ENCODE data around the gene RYR1.

The RYR1 gene

GRCh38 chr19:38528931-38529330 is 95.4 kb downstream of the RYR1 start:
- TF ChIP-seq, protein P1, sequence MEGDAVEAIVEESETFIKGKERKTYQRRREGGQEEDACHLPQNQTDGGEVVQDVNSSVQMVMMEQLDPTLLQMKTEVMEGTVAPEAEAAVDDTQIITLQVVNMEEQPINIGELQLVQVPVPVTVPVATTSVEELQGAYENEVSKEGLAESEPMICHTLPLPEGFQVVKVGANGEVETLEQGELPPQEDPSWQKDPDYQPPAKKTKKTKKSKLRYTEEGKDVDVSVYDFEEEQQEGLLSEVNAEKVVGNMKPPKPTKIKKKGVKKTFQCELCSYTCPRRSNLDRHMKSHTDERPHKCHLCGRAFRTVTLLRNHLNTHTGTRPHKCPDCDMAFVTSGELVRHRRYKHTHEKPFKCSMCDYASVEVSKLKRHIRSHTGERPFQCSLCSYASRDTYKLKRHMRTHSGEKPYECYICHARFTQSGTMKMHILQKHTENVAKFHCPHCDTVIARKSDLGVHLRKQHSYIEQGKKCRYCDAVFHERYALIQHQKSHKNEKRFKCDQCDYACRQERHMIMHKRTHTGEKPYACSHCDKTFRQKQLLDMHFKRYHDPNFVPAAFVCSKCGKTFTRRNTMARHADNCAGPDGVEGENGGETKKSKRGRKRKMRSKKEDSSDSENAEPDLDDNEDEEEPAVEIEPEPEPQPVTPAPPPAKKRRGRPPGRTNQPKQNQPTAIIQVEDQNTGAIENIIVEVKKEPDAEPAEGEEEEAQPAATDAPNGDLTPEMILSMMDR (conservative IDR thresholded peaks at IDR 0.05; ENCODE audit: low read length) = no peak
- no peak for TF ChIP-seq EZH2phosphoT487 (IDR thresholded peaks at IDR 0.05; ENCODE audit: borderline replicate concordance)
- H2AFZ ChIP-seq (ENCODE audit: low read length) = no peak overlapping the region
- no peak overlapping the region for H3K9ac ChIP-seq (ENCODE audit: low read depth, low read length, poor library complexity, severe bottlenecking)
- no peak overlapping the region for H3K4me3 ChIP-seq (ENCODE audit: low read length, poor library complexity, severe bottlenecking)
- H3K4me2 ChIP-seq (ENCODE audit: low read depth, low read length, poor library complexity, severe bottlenecking) = no peak overlapping the region
- H3K4me1 ChIP-seq (ENCODE audit: insufficient read depth, low read length, poor library complexity, severe bottlenecking) = no peaks in the 10 kb centered on the region
- H3K9me2 ChIP-seq (replicated peaks; ENCODE audit: low read depth, low read length) = no peaks in the 10 kb centered on the region
- H3K27me3 ChIP-seq (ENCODE audit: insufficient read depth, low read length, poor library complexity, severe bottlenecking) = no peaks in the 10 kb centered on the region
- no peaks in the 10 kb centered on the region for H3K36me3 ChIP-seq (ENCODE audit: insufficient read depth, low read length)
- no peaks in the 10 kb centered on the region for H3K79me2 ChIP-seq (ENCODE audit: insufficient read depth, low read length)
- no peaks in the 10 kb centered on the region for H3F3A ChIP-seq (ENCODE audit: low read depth)
- H4K20me1 ChIP-seq (ENCODE audit: insufficient read depth, low read length, poor library complexity, severe bottlenecking) = no peaks in the 10 kb centered on the region
- H3K9me3 ChIP-seq (ENCODE audit: insufficient read depth, low read depth, low read length) = no peaks in the 10 kb centered on the region

DNA sequence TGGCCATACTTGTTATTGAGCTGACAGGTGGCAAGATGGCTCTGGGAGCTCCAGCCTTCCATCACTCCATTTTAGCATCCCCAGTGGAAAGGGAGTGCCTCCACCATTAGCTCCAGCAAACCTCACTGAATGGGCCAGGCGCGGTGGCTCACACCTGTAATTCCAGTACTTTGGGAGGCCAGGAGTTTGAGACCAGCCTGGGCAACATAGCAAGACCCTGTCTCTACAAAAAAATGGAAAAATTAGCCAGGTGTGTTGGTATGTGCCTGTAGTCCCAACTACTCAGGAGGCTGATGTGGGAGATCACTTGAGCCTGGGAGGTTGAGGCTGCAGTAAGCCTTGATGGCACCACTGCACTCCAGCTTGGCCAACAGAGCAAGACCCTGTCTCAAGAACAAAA is 98.0 kb downstream of the RYR1 start:
- Histone ChIP-seq H3K4me2 (ENCODE audit: low read depth, low read length, poor library complexity, severe bottlenecking) (no peak overlapping the region), H2AFZ (ENCODE audit: low read length) (no peak overlapping the region), H3K36me3 (ENCODE audit: insufficient read depth, low read length) (no peaks in the 10 kb centered on the region), H3F3A (ENCODE audit: low read depth) (no peaks in the 10 kb centered on the region), H3K79me2 (ENCODE audit: insufficient read depth, low read length) (no peaks in the 10 kb centered on the region), H3K9me3 (ENCODE audit: insufficient read depth, low read depth, low read length) (peaks cover 3% of the 10 kb centered on the region; the same call in 1 of the 2 replicates), H3K9ac (ENCODE audit: low read depth, low read length, poor library complexity, severe bottlenecking) (no peak overlapping the region), H3K4me1 (ENCODE audit: insufficient read depth, low read length, poor library complexity, severe bottlenecking) (no peaks in the 10 kb centered on the region), H3K27me3 (ENCODE audit: insufficient read depth, low read length, poor library complexity, severe bottlenecking) (no peaks in the 10 kb centered on the region), H3K4me3 (ENCODE audit: low read length, poor library complexity, severe bottlenecking) (no peak overlapping the region), H4K20me1 (ENCODE audit: insufficient read depth, low read length, poor library complexity, severe bottlenecking) (no peaks in the 10 kb centered on the region), H3K9me2 (replicated peaks; ENCODE audit: low read depth, low read length) (no peaks in the 10 kb centered on the region)
- TF ChIP-seq, protein P1 (conservative IDR thresholded peaks at IDR 0.05; ENCODE audit: low read length) = no peak
- TF ChIP-seq EZH2phosphoT487 (IDR thresholded peaks at IDR 0.05; ENCODE audit: borderline replicate concordance) = no peak

- Histone ChIP-seq H4K20me1 (ENCODE audit: insufficient read depth, low read length, poor library complexity, severe bottlenecking) (no peaks in the 10 kb centered on the region), H2AFZ (ENCODE audit: low read length) (no peak overlapping the region), H3K79me2 (ENCODE audit: insufficient read depth, low read length) (no peaks in the 10 kb centered on the region), H3F3A (ENCODE audit: low read depth) (no peaks in the 10 kb centered on the region), H3K36me3 (ENCODE audit: insufficient read depth, low read length) (no peaks in the 10 kb centered on the region), H3K27me3 (ENCODE audit: insufficient read depth, low read length, poor library complexity, severe bottlenecking) (no peaks in the 10 kb centered on the region), H3K4me1 (ENCODE audit: insufficient read depth, low read length, poor library complexity, severe bottlenecking) (no peaks in the 10 kb centered on the region), H3K9me3 (ENCODE audit: insufficient read depth, low read depth, low read length) (peaks cover 3% of the 10 kb centered on the region; the same call in 1 of the 2 replicates), H3K4me3 (ENCODE audit: low read length, poor library complexity, severe bottlenecking) (no peak overlapping the region), H3K9ac (ENCODE audit: low read depth, low read length, poor library complexity, severe bottlenecking) (no peak overlapping the region), H3K9me2 (replicated peaks; ENCODE audit: low read depth, low read length) (no peaks in the 10 kb centered on the region), H3K4me2 (ENCODE audit: low read depth, low read length, poor library complexity, severe bottlenecking) (no peak overlapping the region)
- TF ChIP-seq, protein P1 (conservative IDR thresholded peaks at IDR 0.05; ENCODE audit: low read length) = no peak
- TF ChIP-seq EZH2phosphoT487 (IDR thresholded peaks at IDR 0.05; ENCODE audit: borderline replicate concordance) = no peak
Measured at GRCh38 chr19:38532939-38533338, 99.4 kb downstream of the RYR1 start.

Data from Loucy (cell line).